CD4-positive, alpha-beta T cell treated with Interleukin-4 for 4 hours (primary cell): ENCODE data around the gene CEP72.
"Not testable (repeated sequence)": the region's sequence is repeated elsewhere in the genome, so short reads cannot be mapped to it uniquely, and the experiment has no call there.

Experiments
- DNase-seq: peaks from one replicate; pipeline ENCODE4 v3.0.0-alpha.2; 2020

The CEP72 gene

DNA sequence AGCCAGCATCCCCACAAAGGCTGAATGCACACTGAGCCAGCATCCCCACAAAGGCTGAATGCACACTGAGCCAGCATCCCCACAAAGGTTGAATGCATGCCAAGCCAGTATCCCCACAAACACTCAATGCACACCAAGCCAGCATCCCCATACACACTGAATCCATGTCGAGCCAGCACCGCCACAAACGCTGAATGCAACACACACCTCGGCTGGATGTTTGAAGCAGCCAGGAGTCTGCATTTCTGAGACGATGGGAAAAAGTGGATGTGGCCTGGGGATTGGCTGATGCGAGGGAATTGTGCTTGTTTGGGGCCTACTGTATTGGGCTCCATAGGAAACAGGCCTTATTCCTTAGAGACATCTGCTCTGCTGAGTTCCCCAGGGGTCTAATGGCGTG lies 30.9 kb upstream of the CEP72 start:
- DNase-seq: no peak

DNA sequence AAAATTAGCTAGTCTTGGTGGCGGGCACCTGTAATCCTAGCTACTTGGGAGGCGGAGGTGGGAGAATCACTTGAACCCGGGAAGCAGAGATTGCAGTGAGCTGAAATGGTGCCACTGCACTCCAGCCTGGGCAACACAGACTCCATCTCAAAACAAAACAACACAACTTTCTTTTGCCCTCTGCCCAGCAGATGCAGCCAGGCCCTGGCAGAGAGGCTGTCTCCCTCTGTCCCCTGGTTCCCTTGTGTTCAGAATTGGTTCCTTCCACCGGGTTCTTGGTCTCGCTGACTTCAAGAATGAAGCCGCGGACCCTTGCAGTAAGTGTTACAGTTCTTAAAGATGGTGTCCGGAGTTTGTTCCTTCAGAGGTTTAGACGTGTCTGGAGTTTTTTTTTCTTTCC lies 30.2 kb upstream of the CEP72 start:
- DNase-seq: no peak

DNA sequence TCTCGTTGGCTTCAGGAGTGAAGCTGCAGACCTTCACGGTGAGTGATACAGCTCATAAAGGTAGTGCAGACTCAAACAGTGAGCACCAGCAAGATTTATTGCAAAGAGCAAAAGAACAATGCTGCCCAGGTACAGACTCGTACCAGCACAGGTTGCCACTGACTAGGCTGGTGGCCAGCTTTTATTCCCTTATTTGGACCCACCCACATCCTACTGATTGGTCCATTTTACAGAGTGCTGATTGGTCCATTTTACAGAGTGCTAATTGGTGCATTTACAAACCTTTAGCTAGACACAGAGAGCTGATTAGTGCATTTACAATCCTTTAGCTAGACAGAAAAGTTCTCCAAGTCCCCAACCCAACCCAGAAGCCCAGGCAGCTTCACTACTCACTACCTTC lies 29.7 kb upstream of the CEP72 start:
- DNase-seq: not testable (repeated sequence)

DNA sequence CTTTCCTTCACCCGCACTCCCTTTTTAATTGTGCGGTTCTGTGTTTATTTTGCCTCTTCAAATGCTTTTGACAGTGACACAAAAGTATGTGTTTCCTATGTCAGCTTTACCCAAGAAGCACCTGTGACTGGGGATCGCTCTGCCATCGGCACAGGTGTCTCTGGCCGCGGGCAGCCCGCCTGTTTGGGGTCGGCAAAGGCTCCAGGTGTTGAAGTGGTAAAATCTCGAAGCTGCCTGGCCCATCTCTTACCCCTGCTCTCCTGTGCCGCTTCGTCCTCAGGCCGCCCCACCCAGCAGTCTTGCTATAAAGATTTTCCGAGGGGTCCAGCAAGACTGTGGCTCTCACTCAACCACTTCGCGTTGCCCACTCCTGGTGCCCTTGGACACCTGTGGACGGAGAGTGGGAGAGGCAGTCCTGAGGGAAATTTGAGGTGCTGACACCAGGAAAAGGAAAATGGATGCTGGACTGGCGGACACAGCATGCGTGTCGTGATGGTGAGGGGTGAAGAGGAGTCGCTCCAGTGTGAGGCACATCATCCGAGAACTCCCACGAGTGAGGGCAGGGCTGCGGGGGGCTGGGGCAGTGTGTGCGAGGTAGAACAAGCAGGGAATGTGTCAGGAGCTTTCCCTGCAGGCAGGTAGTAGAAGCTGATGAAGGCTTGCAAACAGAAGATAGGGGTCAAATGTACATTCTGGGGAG lies 29.1 kb upstream of the CEP72 start:
- no peak for DNase-seq

DNA sequence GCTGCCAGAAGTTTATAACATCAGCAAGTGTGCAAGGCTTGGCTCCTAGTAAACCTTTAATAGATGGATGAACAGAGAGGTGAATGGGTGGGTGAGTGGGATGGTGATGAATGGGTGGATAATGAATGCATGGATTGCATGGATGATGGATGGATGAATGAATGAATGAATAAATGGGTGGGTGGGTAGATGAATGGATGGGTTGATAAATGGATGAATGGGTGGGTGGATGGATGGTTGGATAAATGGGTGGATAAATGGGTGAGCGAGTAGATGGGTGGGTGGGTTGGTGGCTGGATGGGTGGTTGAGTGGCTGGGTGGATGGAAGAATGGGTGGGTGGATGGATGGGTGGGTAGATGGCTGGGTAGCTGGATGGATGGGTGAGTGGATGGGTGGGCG lies 28.5 kb upstream of the CEP72 start:
- no peak for DNase-seq

DNA sequence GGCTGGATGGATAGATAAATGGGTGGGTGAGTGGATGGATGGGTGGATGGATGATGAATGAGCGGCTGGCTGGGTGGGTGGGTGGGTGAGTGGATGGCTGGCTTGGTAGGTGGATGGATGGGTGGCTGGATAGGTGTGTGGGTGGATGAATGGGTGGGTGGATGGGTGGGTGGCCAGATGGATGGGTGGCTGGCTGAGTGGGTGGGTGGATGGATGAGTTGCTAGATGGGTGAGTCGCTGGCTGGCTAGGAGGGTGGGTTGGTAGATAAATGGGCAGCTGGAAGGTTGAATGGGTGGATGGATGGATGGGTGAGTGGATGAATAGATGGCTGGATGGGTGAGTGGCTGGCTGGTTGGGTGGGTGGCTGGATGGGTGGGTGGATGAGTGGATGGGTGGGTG lies 27.9 kb upstream of the CEP72 start:
- no peak for DNase-seq

DNA sequence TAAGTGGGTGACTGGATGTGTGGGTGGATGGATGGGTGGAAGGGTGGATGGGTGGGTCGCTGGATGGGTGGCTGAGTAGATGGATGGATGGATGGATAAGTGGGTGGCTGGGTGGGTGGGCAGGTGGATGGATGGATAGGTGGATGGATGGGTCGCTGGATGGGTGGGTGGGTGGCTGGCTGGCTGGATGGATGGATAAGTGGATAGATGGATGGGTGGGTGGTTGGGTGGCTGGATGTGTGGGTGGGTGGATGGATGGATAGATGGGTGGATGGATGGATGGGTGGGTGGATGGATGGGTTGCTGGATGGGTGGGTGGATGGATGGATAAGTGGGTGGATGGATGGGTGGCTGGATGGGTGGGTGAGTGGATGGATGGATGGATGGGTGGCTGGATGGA lies 27.3 kb upstream of the CEP72 start:
- no peak for DNase-seq

DNA sequence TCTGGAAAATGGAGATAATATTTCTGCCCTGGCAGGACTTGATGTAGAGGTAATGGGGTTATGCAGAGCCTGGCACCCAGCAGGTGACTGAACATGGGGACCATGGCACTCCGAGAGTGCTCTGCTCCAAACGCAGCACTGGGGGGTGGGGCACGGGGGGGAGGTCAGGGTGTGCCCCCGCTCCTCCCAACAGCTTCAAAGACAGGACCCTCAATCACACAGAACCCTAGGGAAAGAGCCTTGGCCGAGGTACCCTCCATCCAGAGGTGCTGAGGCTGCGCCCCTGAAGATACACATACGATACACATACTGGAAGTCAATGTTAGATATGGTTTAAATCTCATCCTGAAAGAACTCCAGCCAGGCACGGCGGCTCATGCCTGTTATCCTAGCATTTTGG lies 26.6 kb upstream of the CEP72 start:
- DNase-seq: no peak

DNA sequence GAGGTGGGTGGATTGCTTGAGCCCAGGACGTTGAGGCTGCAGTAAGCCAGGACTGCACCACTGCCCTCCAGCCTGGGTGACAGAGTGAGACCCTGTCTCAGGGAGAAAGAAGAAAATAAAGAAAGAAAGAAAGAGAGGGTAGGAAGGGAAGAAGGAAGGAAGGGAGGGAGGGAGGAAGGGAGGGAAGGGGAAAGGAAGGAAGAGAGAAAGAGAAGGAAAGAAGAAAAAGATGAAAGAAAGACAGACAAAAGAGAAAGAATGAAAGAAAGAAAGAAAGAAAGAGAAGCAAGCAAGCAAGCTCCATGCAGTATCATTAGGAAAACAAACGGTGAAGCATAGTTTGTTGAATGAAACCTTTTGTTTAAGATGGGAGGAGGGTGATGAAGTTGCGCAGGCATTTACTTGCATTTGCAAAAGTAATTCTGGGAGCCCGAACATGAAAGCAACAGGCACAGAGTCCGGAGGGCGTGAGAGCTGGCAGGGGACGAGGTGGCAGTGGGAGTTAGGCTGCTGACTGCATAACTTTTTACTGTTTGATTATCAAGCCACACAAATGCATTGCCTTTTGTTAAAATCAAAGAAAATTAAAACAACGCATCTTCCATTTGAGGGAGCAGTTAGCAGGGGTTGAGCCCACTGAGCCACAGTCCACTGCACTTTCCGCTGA lies 26.0 kb upstream of the CEP72 start:
- no peak for DNase-seq

DNA sequence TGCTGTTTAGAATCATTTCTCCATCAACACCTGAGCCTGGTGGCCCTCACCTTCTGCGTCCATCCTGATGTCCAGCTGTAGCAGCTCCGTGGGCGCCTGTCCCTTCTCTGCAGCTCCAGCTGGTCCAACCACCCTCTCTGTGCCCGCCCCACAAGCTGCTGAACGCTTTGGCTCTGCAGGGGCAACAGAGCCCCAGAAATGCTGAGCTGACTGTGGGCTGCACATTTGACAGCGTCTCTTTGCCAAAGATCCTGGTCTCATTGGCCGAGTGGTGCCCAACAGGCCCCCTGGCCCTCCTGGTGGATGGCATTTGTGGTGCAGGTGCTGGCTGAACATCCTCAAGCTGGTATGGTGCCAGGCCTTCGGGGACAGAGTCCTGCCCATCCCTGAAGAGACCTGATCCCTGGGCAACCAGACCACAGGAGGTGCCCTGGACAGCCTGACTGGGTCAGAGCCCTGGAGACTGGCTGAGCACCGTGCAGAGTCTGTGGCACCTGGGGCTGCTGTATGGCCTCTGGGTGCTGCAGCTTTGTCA lies 25.3 kb upstream of the CEP72 start:
- DNase-seq: no peak

DNA sequence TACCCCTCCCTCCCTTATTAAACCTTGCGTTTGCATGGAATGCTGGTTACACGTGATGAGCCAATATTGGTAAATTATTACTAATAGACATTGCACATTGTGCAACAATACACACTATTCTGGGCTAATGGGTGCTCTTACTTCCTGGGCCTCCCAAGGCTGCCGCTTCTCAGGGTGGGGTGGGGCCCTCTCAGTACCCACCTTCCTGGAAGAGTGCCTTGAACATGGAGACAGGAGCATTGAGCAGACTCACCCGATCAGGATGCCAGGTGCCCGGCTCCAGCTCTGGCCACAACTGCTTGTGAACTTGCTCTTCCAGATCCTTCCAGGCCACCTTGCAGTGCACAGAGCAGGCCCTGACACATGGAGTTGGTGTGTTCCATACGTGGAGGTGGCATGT lies 24.7 kb upstream of the CEP72 start:
- DNase-seq: no peak

DNA sequence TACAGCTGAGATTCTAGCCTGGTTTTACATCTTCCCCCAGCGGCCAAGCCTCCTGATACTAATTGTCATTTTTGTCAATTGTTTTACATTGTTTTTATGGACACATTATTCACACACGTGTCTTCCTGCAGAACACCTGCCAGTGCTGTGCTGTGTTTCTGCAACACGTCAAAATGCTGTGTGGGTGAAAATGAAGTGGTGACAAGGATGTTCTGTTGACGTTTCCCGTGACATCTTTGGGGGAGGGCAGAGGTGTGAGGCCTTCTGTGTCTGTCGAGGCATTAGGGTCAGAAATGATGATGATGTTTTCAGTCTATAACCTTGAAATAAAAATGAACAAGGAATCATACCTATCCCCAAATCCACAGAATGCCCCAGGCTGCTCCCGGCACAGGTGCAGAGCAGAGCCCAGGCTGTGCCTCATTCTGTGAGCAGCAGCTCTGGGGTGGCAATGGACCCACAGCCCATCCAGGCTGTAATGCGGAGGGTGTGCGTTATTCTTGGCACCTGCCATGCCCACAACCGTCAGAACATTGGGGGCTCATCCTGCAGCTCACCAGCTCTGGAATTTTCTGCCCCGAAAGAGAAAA lies 23.6 kb upstream of the CEP72 start:
- DNase-seq: no peak

DNA sequence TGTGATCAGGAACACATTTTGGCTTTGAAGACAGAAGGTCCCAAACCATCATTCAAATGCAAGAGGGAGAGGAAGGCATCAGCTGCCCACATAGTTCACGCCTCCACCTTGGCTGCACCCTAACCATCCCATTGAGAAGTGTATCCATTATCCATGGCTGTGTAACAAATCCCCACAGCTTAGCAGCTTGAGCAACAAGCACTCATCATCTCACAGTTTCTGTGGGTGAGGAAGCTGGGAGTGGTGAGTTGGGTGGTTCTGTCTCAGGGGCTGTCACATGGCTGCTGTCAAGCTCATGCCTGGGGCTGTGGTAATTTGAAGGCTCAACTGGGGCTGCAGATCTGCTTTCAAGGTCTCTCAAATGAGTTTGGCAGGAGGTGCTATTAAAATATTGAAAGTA lies 23.0 kb upstream of the CEP72 start:
- DNase-seq: no peak

DNA sequence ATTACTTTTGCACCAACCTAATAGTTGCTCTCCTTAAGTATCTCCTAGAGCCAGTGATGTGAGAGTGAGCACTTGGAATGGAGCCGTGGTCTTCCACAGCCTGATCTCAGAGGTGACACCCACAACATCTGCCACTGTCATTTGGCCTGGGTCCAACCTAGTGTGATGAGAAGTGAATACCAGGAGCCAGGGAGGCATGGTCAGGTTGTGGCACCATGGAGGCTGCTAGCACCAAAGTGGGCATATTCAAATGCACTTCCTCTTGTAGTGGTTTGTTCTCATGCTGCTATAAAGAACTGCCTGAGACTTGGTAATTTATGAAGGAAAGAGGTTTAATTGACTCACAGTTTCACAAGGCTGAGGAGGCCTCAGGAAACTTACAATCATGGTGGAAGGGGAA lies 22.6 kb upstream of the CEP72 start:
- DNase-seq: no peak

DNA sequence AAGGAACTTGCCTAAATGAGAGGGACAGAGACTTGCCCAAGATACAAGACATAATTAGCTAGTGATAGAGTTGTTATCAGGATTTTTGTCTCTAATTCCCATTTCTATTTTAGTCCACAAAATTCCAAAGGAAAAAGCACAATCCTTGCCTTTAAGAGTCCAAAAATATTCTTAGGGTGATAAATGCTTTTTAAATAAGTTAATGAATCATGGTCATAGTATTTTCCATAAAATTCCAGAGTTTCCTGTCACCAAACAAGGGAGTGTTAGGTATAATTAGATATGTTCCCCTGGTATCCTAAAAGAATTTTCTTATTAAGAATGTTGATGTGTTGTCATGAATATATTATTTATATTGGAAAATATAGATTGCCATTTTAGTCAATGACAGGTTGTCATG lies 21.8 kb upstream of the CEP72 start:
- DNase-seq: no peak

DNA sequence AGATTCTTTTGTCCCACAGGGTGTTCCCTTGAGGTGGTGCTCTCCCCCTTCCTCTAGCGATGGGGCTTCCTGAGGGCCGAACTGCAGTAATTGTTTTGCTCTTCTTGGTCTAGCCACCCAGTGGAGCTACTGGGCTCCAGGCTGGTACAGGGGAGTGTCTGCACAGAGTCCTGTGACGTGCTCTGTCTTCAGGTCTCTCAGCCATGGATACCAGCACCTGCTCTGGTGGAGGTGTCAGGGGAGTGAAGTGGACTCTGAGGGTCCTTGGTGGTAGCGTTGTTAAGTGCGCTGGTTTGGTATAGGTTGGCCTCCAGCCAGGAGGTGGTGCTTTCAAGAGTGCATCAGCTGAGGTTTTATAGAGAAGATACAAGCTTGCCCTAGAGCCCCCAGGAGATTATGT lies 20.4 kb upstream of the CEP72 start:
- no peak for DNase-seq

DNA sequence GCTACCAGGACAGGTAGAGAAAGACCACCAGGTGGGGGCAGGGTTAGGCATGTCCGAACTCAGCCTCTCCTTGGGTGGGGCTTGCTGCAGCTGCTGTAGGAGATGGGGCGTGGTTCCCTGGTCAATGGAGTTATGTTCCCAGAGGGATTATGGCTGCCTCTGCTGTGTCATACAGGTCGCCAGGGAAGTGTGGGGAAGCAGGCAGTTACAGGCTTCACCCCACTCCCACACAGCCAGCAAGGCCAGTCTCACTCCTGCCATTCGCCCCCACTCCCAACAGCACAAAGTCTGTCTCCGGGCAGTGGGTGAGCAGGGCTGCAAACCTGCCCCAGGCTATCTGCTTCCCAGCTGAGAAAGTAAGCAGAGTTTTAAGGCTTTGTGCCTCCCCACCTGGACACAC lies 20.0 kb upstream of the CEP72 start:
- DNase-seq: no peak

DNA sequence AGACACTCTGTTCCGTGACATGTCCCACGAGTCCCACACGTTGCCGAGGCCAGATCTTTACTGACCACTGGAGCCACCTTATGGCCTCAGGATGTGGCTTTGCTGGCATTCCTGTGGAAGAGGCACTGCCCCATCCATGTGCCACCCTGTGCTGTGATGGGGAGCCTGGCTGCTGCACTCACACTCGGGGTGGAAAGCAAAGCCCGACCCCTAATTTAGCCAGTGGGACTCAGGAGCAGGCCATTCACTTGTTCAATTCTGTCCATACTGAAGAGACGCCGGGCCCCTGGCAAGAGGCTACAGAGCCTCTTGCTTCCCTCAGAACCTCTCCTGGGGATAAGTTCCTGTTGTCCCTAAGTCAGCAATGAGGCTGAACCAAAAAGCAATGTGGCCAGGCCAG lies 18.6 kb upstream of the CEP72 start:
- no peak for DNase-seq

DNA sequence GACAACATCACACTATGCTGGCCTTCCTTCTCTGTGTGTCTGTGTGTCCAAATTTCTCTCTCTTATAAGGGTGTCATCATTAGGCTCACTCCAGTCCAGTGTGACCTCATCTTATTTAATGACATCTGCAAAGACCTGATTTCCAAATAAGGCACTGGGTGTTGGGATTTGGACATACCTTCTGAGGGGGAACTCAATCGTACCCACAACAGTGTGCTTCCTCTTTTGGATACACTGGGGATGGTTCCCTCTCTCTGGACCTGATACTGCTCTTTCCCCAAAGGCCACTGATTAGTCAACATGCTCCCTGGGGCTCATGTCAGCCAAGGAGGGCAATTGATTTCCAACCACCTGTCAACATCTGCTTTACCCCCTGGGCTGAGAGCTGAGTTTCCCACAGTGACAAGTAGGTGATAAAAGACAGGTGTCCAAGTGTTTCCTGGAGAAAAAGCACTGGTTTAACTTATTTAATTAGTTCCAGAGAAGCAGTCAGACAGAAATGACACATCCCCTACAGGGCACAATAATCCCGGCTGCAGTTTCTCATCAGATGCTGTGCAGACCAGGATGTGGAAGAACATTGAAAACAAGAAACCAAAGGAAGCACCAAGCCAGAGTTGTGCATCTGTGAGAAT lies 17.8 kb upstream of the CEP72 start:
- no peak for DNase-seq

DNA sequence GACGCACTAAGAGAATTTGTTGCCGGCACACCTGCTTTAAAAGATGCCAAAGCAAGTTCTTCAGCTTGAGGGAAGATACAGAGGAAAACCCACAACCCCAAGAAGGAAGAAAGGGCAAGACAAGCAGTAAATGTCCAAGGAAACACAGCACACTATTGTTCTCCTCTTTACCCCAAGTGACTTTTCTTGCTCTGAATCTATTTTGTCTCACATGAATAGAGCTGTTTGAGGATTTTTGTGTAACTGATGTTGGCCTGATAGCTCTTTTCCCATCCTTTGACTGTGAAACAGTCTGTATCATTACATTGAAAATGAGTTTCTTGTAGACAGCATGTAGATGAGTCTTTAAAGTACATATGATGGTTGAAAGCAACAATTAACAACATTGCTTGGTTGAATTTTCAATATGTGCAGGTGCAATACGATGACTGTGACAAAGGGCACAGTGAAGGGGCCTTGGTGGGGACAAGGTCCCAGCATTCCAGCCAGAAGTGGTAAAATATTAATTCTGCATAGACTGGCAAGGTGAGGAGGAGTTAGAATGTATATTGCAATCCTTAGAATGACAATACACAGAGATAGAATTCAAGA lies 16.8 kb upstream of the CEP72 start:
- no peak for DNase-seq

DNA sequence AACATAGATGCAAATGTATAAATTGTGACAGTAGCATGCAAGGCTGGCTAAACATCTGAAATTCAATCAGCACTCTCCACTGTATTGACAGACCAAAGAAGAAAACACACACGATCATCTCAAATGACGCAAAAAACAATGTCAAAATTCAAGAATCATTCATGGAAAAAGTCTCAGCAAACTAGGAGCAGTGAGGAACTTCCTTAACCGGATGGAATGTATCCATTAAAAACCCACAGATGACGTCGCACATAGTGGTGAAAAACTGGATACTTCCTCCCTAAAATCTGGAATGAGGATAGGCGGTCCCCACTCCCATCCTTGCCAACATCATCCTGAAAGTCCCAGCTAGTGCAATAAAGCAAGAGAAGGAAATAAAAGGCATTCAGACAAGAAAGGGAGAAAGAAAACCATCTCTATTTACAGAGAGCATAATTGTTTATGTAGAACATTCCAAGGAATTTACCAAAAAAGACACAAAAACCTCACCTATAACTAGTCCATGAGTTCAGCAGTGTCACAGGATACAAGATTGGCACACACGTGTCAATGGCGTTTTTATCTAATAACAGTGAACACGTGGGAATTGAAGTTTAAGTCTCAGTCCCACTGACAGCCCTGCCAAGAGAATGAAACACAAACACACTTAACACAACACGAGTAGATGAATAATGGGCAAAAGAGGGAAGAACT lies 14.1 kb upstream of the CEP72 start:
- DNase-seq: no peak

DNA sequence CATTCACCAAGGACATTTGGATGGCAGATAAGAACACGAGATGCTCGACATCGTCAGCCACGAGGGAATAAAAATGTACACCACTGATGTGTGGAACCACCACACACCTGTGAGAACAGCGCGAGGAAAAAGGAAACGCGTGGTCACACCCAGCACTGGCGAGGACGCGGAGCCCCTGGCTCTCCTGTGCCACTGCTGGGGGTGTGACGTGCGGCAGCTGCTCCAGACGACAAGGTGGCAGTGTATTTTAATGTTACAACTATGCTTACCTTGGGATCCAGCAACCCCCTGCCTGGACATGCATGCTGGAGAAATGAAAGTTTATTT lies 13.6 kb upstream of the CEP72 start:
- DNase-seq: no peak

DNA sequence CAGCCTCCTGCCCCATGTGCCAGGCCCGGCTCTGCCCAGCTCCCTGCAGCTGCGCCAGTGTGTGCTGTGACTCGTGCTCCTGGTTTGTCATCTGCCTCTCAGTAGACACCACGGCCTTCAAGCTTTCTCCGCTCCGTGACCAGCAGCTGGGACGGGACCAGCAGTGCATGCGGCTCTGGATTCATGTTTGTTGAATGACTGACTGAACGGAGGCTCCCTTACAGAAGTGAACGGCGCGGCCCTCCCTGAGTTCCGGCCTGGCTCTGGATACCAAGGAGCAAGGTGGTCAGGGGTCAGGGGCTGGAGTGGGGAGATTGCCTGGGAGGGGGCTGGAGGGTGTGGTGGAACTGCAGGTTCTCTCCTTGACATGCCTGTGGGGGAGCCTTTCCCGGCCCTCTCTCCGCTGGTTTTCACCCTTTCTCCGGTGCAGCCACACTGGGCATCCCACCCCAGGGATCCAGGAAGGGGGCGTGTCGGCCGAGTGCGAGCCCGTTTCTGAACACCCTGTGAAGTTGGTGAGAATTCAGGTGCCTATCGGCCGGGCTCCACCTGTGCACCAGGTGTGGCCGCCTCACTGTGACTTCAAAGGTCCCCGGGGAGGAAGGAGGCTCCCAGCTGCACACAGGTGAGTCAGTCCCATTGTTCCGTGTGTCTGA lies 11.1 kb upstream of the CEP72 start:
- DNase-seq: no peak
